Mucosa of descending colon (tissue), 3 donors: ENCODE measurements around the gene SIAH2. TPM values are rescaled to one million over a fixed set of nuclear protein-coding genes. Genes with fewer than 3 reads are reported as not detected.

ENCODE experiments used
- ATAC-seq: fragments of 200-7000 bp; cut with Tn5 transposase; one replicate; pipeline ENCODE4 v1.9.1; 2020; ENCODE audit warnings: mild to moderate bottlenecking, moderate library complexity
- DNase-seq, 3 donors: peaks; one replicate each; pipeline ENCODE4 v3.0.0-alpha.2; 2020
- H3K36me3 ChIP-seq: fragments of 200-600 bp; one replicate; pipeline ENCODE4 v1.8.0; 2021; ENCODE audit warnings: low read depth, mild to moderate bottlenecking
- H3K4me1 ChIP-seq: fragments of 200-600 bp; one replicate; pipeline ENCODE4 v1.8.0; 2021; ENCODE audit warnings: low read depth, mild to moderate bottlenecking
- H3K4me3 ChIP-seq: fragments of 200-600 bp; one replicate; pipeline ENCODE4 v1.8.0; 2021; ENCODE audit warnings: mild to moderate bottlenecking
- H3K9me3 ChIP-seq: fragments of 200-600 bp; one replicate; pipeline ENCODE4 v1.8.0; 2021; ENCODE audit warnings: mild to moderate bottlenecking
- CTCF ChIP-seq: fragments of 200-600 bp; IDR thresholded peaks from one replicate; pipeline ENCODE4 v1.8.0; 2022; ENCODE audit warnings: antibody characterized with exemption, mild to moderate bottlenecking
- intact Hi-C, 2 donors: fragments of 100-400 bp; cut with DNase I in 1 of 2; cut with micrococcal nuclease in 1 of 2; formaldehyde crosslinking; loops; one replicate each; pipeline versions ENCODE4 v1.11.0 to v1.11.1; 2022; cut with DNase I, micrococcal nuclease
- total RNA-seq, 3 donors: library from RNA; stranded (reverse); fragmentation: NEBNext Ultra II Directional in 2 of 3; extraction: Animal tissue kit (Norgen Biotek cat#: 25700) in 2 of 3; gene quantifications; one replicate each; pipeline versions ENCODE4 v1.2.1 to v1.2.4, GENCODE V29; 2021 to 2023
- donor health status: DM: no; HTN: no; CAD: no; lungs with moderate emphysema.
- donor health status: DM: no; HTN: no; CAD: no.
- donor health status: DM: no; HTN: yes; CAD: no.

The SIAH2 gene
- total RNA-seq, 3 donors from 2014 or later = 17.2 to 31.8 (median 23.5) TPM

DNA sequence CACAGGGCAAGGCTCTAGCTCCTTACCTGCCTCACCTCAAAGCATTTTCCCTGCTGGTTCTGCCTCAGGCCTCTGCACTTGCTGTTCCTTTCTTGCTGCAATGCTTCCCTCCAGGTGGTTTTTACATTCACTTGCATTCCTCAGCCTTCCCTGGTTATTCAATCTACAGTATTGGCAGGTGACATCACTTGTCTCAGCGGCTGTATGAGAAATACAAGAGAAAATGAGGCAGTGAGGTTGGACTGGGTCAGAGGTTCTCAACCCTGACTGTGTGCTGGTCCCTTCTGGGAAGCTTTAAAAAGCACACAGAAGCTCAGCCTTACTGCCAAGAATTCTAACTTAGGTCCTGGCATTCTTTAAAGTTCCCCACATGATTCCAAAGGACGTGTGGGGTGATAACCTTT, 26.7 kb downstream of the SIAH2 start:
- TF ChIP-seq CTCF = no peak
- ATAC-seq = no peak
- intact Hi-C loops = no loop called here

DNA sequence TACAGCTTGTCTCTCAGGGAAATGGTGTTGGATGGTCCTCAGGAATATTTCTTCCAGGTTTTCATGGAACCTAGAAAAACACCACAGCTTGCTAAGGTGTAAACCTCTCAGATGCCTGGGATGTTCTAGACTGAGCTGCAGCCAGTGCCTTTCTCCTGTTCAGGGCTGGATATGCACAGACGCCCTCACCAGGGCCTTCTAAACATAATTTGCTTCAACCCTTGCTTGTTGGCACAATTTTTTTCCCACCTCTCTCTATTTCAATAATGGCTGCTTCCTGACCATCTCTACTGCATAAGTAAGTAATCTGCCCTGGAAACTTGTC, 28.2 kb downstream of the SIAH2 start:
- intact Hi-C loops = no loop called here
- ATAC-seq (no peak), DNase-seq (no peak)
- no peaks in the 10 kb centered on the region for H3K36me3 ChIP-seq
- peaks cover under 1% of the 10 kb centered on the region for H3K4me1 ChIP-seq
- no peak for TF ChIP-seq CTCF
- H3K4me3 ChIP-seq = no peak overlapping the region
- no peaks in the 10 kb centered on the region for H3K9me3 ChIP-seq

More for the DNA sequence above, 26.7 kb downstream of the SIAH2 start:
- Histone ChIP-seq H3K9me3 (no peaks in the 10 kb centered on the region), H3K36me3 (no peaks in the 10 kb centered on the region), H3K4me1 (peaks cover 3% of the 10 kb centered on the region), H3K4me3 (no peak overlapping the region)
- DNase-seq = no peak

DNA sequence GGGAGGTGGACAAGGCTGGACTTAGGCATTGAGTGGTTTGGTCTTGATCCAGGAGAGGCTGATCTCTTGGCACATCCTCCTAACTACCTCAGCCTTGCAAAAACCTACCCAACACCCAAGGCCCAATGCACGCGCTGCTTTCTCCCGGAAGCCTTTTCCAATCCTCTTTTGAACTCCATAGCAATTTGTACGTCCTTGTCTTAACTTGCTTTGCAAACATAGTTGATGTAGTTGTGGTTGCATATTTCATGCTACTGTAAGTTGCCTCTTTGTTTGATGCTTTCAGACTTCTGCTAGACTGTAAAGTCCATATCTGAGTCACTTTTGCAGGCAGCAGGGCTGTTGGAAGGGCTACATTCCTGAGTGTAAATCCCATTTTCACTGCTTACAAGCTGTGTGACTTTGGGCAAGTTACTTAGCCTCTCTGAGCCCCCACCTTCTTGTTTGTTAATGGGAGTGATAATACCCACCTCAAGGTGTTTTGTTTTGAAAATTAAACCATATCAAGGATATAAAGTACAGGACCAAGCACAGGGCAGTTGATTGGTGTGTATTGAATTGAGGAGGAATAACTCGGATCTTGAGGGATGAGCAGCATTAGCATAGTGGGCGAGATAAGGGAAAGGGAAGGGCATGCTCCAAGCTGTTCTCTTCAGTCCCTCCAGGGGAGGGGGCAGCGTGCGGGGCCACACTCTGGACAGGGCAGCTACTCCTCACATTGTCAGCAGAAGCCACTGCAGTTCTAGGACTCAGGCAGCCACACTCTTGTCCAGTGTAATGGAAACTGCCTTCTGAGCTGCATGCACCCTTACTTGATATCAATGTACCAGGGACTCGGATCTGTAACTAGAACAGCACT, 28.8 kb downstream of the SIAH2 start:
- intact Hi-C loops = no loop called here
- Histone ChIP-seq H3K4me3 (no peak overlapping the region), H3K36me3 (no peaks in the 10 kb centered on the region), H3K4me1 (no peaks in the 10 kb centered on the region), H3K9me3 (no peaks in the 10 kb centered on the region)
- ATAC-seq (no peak), DNase-seq (no peak)
- TF ChIP-seq CTCF = no peak

GRCh38 chr3:150733373-150733935, 29.5 kb downstream of the SIAH2 start:
- H3K36me3 ChIP-seq = no peaks in the 10 kb centered on the region
- no peak overlapping the region for H3K4me3 ChIP-seq
- no peak for TF ChIP-seq CTCF
- DNase-seq = no peak
- no peaks in the 10 kb centered on the region for H3K4me1 ChIP-seq
- intact Hi-C loops = no loop called here
- no peaks in the 10 kb centered on the region for H3K9me3 ChIP-seq
- ATAC-seq = no peak

GRCh38 chr3:150729682-150730360, 33.1 kb downstream of the SIAH2 start:
- intact Hi-C loops = no loop called here
- Histone ChIP-seq H3K4me1 (peaks cover 13% of the 10 kb centered on the region), H3K9me3 (no peaks in the 10 kb centered on the region), H3K4me3 (no peak overlapping the region), H3K36me3 (no peaks in the 10 kb centered on the region)
- DNase-seq (no peak), ATAC-seq (no peak)
- TF ChIP-seq CTCF = no peak
